SK-N-SH treated with all-trans-retinoic acid at 6 μM for 48 hours (cell line): Measurements from ENCODE around the gene PPP5C.

ENCODE experiments used
- ATAC-seq: fragments of 200-7000 bp; cut with Tn5 transposase; 3 replicates; pipeline ENCODE4 v1.9.1; 2020; ENCODE audit warnings: mild to moderate bottlenecking, moderate library complexity
- ARNTL ChIP-seq: fragments of 450-650 bp; formaldehyde crosslinking; IDR thresholded peaks from 2 replicates; pipeline ENCODE4 v1.5.0; 2020; ENCODE audit warnings: low read depth, mild to moderate bottlenecking, moderate library complexity, borderline replicate concordance
- BACH2 ChIP-seq: fragments of 250-450 bp; sonication (Bioruptor Pico); IDR thresholded peaks from 2 replicates; pipeline ENCODE4 v1.9.0; 2021; ENCODE audit warnings: mild to moderate bottlenecking, borderline replicate concordance
- CSDC2 ChIP-seq: fragments of 250-450 bp; sonication (Bioruptor Pico); IDR thresholded peaks from 2 replicates; pipeline ENCODE4 v1.5.0; 2020; ENCODE audit warnings: mild to moderate bottlenecking, moderate library complexity
- ESRRG ChIP-seq: fragments of 250-450 bp; sonication (Bioruptor Pico); IDR thresholded peaks from 2 replicates; pipeline ENCODE4 v1.6.1; 2021; ENCODE audit warnings: mild to moderate bottlenecking
- GLIS3 ChIP-seq: fragments of 250-450 bp; sonication (Bioruptor Pico); IDR thresholded peaks from 2 replicates; pipeline ENCODE4 v1.5.0; 2020; ENCODE audit warnings: mild to moderate bottlenecking, moderate library complexity
- ISL1 ChIP-seq: fragments of 250-450 bp; sonication (Bioruptor Pico); IDR thresholded peaks from 2 replicates; pipeline ENCODE4 v2.1.2; 2022; ENCODE audit warnings: mild to moderate bottlenecking, moderate library complexity
- OSR1 ChIP-seq: fragments of 250-450 bp; sonication (Bioruptor Pico); IDR thresholded peaks from 2 replicates; pipeline ENCODE4 v1.8.0; 2022; ENCODE audit warnings: moderate library complexity, mild to moderate bottlenecking, inconsistent platforms
- PPARA ChIP-seq: fragments of 250-450 bp; sonication (Bioruptor Pico); IDR thresholded peaks from 2 replicates; pipeline ENCODE4 v1.5.0; 2020; ENCODE audit warnings: mild to moderate bottlenecking, borderline replicate concordance
- RARB ChIP-seq: fragments of 250-450 bp; sonication (Bioruptor Pico); IDR thresholded peaks from 2 replicates; pipeline ENCODE4 v1.8.0; 2021; ENCODE audit warnings: mild to moderate bottlenecking, moderate library complexity
- SNAI2 ChIP-seq: fragments of 250-450 bp; sonication (Bioruptor Pico); IDR thresholded peaks from 2 replicates; pipeline ENCODE4 v1.5.0; 2020; ENCODE audit warnings: mild to moderate bottlenecking, moderate library complexity
- TCF4 ChIP-seq: fragments of 250-450 bp; sonication (Bioruptor Pico); IDR thresholded peaks from 2 replicates; pipeline ENCODE4 v1.8.0; 2021; ENCODE audit warnings: mild to moderate bottlenecking, moderate library complexity, borderline replicate concordance
- TOX ChIP-seq: fragments of 250-450 bp; sonication (Bioruptor Pico); IDR thresholded peaks from 2 replicates; pipeline ENCODE4 v1.8.0; 2021; ENCODE audit warnings: mild to moderate bottlenecking, moderate library complexity, borderline replicate concordance
- ZC3H10 ChIP-seq: fragments of 250-450 bp; sonication (Bioruptor Pico); IDR thresholded peaks from 2 replicates; pipeline ENCODE4 v1.5.1; 2021; ENCODE audit warnings: mild to moderate bottlenecking, moderate library complexity
- ZFP30 ChIP-seq: fragments of 450-650 bp; formaldehyde crosslinking; IDR thresholded peaks from 2 replicates; pipeline ENCODE4 v1.5.0; 2022; ENCODE audit warnings: mild to moderate bottlenecking, moderate library complexity
- ZNF70 ChIP-seq: fragments of 450-650 bp; formaldehyde crosslinking; IDR thresholded peaks from 2 replicates; pipeline ENCODE4 v1.5.0; 2020; ENCODE audit warnings: mild to moderate bottlenecking, moderate library complexity
- ZNF8 ChIP-seq: fragments of 450-650 bp; formaldehyde crosslinking; IDR thresholded peaks from 2 replicates; pipeline ENCODE4 v1.5.0; 2020; ENCODE audit warnings: mild to moderate bottlenecking, moderate library complexity
- TF ChIP-seq, protein P1 (sequence below): fragments of 250-450 bp; sonication (Bioruptor Pico); IDR thresholded peaks from 2 replicates; pipeline ENCODE4 v1.5.0; 2020; ENCODE audit warnings: mild to moderate bottlenecking, moderate library complexity
- TF ChIP-seq, protein P2 (sequence below): fragments of 250-450 bp; sonication (Bioruptor Pico); IDR thresholded peaks from 2 replicates; pipeline ENCODE4 v1.8.0; 2021; ENCODE audit warnings: low read depth, mild to moderate bottlenecking, moderate library complexity, borderline replicate concordance
- TF ChIP-seq, protein P3 (sequence below): fragments of 250-450 bp; sonication (Bioruptor Pico); IDR thresholded peaks from 2 replicates; pipeline ENCODE4 v1.8.0; 2020; ENCODE audit warnings: mild to moderate bottlenecking, moderate library complexity, borderline replicate concordance

The PPP5C gene

DNA sequence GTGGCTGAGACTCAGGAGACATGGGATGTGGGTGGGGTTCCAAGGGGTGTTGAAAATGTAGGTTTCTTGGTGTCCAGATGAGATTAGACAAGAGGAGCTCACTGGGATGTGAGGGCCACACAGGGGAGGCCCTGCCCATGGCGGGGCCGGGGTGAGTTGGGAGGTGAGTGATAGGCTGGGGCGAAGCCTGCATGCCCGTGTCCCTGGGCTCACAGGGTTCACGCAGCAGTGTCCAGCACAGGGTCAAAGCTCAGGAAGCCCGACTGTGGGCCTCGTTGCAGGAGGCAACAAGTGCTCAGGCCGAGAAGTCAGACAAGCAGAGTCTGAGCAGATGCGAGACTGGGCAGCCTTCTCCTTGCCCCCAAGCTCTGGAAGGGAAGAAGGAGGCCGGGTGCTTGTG is 39.3 kb downstream of the PPP5C start:
- TF ChIP-seq PPARA (CRISPR knock-in tag): no peak
- no peak for TF ChIP-seq ISL1 (CRISPR knock-in tag)
- TF ChIP-seq ESRRG (CRISPR knock-in tag): no peak

DNA sequence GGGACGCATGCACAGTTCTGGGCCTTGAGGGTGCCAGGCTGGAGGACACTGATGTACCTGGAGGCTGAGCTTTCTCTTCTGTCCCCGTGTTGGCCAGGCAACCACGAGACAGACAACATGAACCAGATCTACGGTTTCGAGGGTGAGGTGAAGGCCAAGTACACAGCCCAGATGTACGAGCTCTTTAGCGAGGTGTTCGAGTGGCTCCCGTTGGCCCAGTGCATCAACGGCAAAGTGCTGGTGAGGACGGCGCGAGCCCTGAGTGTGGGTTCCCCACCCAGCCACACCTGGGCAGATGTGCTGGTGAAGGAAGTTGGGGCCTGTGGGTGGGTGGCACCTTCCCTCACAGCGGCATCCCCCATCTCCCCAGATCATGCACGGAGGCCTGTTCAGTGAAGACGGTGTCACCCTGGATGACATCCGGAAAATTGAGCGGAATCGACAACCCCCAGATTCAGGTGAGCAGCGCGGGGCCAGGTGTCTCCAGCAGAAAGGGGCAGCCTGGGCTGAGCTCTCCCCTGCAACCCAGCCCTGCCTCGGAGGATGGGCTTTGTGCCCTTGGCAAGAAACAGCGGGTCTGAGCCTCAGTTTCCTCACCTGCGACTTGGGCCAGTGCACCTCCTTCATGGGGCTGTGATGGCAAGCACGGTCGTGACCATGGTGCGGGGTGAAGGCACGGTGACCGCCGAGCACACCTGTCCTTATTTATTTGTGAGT is 40.3 kb downstream of the PPP5C start:
- ATAC-seq: no peak
- TF ChIP-seq OSR1 (no peak), GLIS3 (no peak), BACH2 (CRISPR knock-in tag) (no peak), RARB (CRISPR knock-in tag) (no peak), ZFP30 (CRISPR knock-in tag) (no peak), ZC3H10 (no peak), TOX (CRISPR knock-in tag) (no peak), ZNF70 (no peak), PPARA (CRISPR knock-in tag) (no peak), TCF4 (CRISPR knock-in tag) (no peak), ARNTL (CRISPR knock-in tag) (no peak), CSDC2 (CRISPR knock-in tag) (no peak)
- TF ChIP-seq, protein P1, sequence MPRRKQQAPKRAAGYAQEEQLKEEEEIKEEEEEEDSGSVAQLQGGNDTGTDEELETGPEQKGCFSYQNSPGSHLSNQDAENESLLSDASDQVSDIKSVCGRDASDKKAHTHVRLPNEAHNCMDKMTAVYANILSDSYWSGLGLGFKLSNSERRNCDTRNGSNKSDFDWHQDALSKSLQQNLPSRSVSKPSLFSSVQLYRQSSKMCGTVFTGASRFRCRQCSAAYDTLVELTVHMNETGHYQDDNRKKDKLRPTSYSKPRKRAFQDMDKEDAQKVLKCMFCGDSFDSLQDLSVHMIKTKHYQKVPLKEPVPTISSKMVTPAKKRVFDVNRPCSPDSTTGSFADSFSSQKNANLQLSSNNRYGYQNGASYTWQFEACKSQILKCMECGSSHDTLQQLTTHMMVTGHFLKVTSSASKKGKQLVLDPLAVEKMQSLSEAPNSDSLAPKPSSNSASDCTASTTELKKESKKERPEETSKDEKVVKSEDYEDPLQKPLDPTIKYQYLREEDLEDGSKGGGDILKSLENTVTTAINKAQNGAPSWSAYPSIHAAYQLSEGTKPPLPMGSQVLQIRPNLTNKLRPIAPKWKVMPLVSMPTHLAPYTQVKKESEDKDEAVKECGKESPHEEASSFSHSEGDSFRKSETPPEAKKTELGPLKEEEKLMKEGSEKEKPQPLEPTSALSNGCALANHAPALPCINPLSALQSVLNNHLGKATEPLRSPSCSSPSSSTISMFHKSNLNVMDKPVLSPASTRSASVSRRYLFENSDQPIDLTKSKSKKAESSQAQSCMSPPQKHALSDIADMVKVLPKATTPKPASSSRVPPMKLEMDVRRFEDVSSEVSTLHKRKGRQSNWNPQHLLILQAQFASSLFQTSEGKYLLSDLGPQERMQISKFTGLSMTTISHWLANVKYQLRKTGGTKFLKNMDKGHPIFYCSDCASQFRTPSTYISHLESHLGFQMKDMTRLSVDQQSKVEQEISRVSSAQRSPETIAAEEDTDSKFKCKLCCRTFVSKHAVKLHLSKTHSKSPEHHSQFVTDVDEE (CRISPR knock-in tag): no peak
- TF ChIP-seq, protein P2, sequence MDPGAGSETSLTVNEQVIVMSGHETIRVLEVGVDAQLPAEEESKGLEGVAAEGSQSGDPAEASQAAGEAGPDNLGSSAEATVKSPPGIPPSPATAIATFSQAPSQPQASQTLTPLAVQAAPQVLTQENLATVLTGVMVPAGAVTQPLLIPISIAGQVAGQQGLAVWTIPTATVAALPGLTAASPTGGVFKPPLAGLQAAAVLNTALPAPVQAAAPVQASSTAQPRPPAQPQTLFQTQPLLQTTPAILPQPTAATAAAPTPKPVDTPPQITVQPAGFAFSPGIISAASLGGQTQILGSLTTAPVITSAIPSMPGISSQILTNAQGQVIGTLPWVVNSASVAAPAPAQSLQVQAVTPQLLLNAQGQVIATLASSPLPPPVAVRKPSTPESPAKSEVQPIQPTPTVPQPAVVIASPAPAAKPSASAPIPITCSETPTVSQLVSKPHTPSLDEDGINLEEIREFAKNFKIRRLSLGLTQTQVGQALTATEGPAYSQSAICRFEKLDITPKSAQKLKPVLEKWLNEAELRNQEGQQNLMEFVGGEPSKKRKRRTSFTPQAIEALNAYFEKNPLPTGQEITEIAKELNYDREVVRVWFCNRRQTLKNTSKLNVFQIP (CRISPR knock-in tag): no peak
- TF ChIP-seq, protein P3, sequence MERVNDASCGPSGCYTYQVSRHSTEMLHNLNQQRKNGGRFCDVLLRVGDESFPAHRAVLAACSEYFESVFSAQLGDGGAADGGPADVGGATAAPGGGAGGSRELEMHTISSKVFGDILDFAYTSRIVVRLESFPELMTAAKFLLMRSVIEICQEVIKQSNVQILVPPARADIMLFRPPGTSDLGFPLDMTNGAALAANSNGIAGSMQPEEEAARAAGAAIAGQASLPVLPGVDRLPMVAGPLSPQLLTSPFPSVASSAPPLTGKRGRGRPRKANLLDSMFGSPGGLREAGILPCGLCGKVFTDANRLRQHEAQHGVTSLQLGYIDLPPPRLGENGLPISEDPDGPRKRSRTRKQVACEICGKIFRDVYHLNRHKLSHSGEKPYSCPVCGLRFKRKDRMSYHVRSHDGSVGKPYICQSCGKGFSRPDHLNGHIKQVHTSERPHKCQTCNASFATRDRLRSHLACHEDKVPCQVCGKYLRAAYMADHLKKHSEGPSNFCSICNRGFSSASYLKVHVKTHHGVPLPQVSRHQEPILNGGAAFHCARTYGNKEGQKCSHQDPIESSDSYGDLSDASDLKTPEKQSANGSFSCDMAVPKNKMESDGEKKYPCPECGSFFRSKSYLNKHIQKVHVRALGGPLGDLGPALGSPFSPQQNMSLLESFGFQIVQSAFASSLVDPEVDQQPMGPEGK (CRISPR knock-in tag): no peak

More for the DNA sequence above, 39.3 kb downstream of the PPP5C start:
- no peak for ATAC-seq

DNA sequence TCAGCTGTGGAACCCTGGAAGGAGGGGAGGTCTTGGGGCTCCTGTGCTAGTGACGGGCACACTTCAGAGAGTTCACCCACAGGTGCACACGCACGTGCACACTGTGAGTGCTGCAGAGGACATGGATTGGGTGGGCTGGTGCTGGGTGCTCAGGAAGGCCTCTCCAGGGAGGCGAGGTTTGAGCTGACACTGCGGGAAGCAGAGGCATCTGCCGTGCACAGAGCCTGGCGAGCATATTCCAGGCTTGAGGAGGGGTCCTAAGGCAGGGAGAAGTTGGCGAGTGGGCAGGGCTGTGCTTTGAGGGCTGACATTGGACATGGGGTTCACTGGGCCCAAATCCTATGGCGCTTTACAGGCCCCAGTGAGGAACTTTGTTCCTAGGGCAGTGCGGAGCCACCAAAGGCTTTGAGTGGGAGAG is 40.8 kb downstream of the PPP5C start:
- TF ChIP-seq BACH2 (CRISPR knock-in tag): no peak
- TF ChIP-seq ISL1 (CRISPR knock-in tag): no peak
- no peak for TF ChIP-seq ESRRG (CRISPR knock-in tag)
- TF ChIP-seq ARNTL (CRISPR knock-in tag): no peak
- TF ChIP-seq PPARA (CRISPR knock-in tag): no peak
- TF ChIP-seq ZNF8 (CRISPR knock-in tag): no peak
- no peak for TF ChIP-seq TOX (CRISPR knock-in tag)
- TF ChIP-seq ZC3H10: no peak
- no peak for TF ChIP-seq ZFP30 (CRISPR knock-in tag)
- TF ChIP-seq GLIS3: no peak
- TF ChIP-seq, all 23 proteins: peak for 0
- no peak for ATAC-seq

DNA sequence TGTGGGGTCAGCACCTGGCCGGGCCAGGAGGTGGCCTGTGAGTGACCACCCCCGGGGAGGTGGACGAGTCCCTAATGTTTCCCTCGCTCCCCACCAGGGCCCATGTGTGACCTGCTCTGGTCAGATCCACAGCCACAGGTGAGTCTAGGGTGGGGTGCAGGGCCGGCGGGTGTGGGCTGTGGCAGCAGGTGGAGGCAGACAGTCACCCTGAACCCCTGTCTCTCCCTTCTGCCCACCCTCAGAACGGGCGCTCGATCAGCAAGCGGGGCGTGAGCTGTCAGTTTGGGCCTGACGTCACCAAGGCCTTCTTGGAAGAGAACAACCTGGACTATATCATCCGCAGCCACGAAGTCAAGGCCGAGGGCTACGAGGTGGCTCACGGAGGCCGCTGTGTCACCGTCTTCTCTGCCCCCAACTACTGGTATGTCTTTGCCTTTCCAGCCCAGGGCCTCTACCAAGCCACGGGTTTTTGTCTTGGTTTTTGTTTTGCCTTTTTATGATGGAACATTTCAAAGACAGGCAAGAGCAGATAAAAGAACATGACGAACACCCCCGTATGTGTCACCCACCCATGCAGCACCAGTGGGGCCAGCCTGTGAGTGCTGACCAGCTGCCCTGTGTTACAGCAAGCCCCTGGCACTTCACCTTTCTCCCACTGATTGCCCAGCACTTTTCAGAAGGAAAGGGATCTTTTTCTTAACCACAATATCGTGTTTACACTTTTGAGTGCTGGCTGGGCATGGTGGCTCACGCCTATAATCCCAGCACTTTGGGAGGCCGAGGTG is 41.6 kb downstream of the PPP5C start:
- TF ChIP-seq, protein P1 (CRISPR knock-in tag): no peak
- TF ChIP-seq ARNTL (CRISPR knock-in tag) (no peak), TOX (CRISPR knock-in tag) (no peak), BACH2 (CRISPR knock-in tag) (no peak), OSR1 (no peak), SNAI2 (no peak), RARB (CRISPR knock-in tag) (no peak)
- ATAC-seq: no peak
